Measurements from ENCODE around the gene SMPDL3A. TPM values are rescaled to one million over a fixed set of nuclear protein-coding genes. Genes with fewer than 3 reads are reported as not detected.

Gene SMPDL3A
- total RNA-seq, 6 donors from 2014 or later, result 11.0 to 19.9 (median 15.6) TPM

DNA sequence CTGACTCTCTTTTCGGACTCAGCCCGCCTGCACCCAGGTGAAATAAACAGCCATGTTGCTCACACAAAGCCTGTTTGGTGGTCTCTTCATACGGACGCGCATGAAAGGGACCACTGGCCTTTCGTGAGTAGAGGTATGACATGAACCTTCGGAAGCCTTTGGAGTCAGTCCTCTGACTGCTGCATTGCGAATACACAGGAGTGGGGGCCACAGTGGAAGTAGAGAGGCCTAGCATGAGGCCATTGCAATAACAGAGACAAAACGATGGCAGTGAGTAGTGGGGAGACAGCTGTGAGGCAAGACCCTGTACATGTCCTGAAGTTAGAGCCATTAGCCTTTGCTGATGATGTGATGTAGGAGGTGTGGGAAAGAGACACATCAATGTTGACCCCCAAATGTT, 56.4 kb downstream of the SMPDL3A start:
- ATAC-seq (ENCODE audit: low FRiP score in 2 of 2) (no peak), DNase-seq (no peak)
- Histone ChIP-seq H3K9me3 (no peaks in the 10 kb centered on the region), H3K4me1 (no peaks in the 10 kb centered on the region), H3K27ac (no peak overlapping the region), H3K36me3 (no peaks in the 10 kb centered on the region), H3K4me3 (no peak overlapping the region), H3K27me3 (no peaks in the 10 kb centered on the region)
- TF ChIP-seq EP300 (IDR thresholded peaks at IDR 0.05) (no peak), POLR2AphosphoS5 (IDR thresholded peaks at IDR 0.05) (no peak)
- TF ChIP-seq, protein P1, sequence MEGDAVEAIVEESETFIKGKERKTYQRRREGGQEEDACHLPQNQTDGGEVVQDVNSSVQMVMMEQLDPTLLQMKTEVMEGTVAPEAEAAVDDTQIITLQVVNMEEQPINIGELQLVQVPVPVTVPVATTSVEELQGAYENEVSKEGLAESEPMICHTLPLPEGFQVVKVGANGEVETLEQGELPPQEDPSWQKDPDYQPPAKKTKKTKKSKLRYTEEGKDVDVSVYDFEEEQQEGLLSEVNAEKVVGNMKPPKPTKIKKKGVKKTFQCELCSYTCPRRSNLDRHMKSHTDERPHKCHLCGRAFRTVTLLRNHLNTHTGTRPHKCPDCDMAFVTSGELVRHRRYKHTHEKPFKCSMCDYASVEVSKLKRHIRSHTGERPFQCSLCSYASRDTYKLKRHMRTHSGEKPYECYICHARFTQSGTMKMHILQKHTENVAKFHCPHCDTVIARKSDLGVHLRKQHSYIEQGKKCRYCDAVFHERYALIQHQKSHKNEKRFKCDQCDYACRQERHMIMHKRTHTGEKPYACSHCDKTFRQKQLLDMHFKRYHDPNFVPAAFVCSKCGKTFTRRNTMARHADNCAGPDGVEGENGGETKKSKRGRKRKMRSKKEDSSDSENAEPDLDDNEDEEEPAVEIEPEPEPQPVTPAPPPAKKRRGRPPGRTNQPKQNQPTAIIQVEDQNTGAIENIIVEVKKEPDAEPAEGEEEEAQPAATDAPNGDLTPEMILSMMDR (IDR thresholded peaks at IDR 0.05), result no peak
- 95 to 97% methylated on average over 5 to 7 of the region's 9 CpGs for WGBS, 2 donors

DNA sequence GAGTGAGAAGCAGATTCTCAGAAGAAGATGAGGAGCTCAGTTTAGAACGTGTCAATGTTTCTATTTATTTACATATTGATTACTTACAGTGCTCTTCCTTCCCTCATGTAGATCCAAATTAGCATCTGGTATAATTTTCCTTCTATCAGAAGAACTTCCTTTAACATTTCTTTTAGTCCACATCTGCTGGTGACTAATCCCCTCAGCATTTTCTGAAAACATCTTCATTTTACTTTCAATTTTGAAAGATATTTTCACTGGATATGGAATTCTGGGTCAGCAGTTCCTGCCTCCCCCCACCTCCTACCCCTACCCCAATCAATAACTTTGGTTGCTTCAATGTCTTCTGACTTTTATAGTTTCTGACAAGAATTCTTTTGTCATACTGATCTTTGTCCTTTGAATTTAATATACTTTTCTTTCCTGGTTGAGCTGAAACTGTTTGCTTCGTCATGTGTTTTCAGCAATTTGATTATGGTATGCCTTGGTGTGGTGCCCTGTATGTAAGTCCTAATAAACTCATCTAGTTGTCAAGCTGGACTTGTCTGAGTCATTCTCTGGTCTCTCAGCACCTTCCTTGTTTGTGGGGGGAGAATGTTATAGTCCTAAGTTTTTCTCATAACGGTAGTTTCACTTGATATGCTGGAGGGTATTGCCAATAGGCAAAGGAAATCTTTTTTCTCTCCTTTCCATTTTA, 57.0 kb downstream of the SMPDL3A start:
- Histone ChIP-seq H3K36me3 (no peaks in the 10 kb centered on the region), H3K4me3 (no peak overlapping the region), H3K27ac (no peak overlapping the region), H3K9me3 (no peaks in the 10 kb centered on the region), H3K4me1 (no peaks in the 10 kb centered on the region), H3K27me3 (no peaks in the 10 kb centered on the region)
- DNase-seq (no peak), ATAC-seq (ENCODE audit: low FRiP score in 2 of 2) (no peak)
- TF ChIP-seq POLR2AphosphoS5 (IDR thresholded peaks at IDR 0.05), result no peak
- no peak for TF ChIP-seq EP300 (IDR thresholded peaks at IDR 0.05)
- TF ChIP-seq, protein P1 (IDR thresholded peaks at IDR 0.05), result no peak
- TF ChIP-seq POLR2A (IDR thresholded peaks at IDR 0.05), result no peak
- WGBS, 2 donors, result 75 to 78% methylated on average over 3 of the region's 3 CpGs

GRCh38 chr6:122853259-122853995, 64.4 kb downstream of the SMPDL3A start:
- Histone ChIP-seq H3K27me3 (no peaks in the 10 kb centered on the region), H3K9me3 (no peaks in the 10 kb centered on the region), H3K36me3 (no peaks in the 10 kb centered on the region), H3K4me3 (no peak overlapping the region), H3K4me1 (no peaks in the 10 kb centered on the region), H3K27ac (no peak overlapping the region)
- ATAC-seq (ENCODE audit: low FRiP score in 2 of 2) (no peak), DNase-seq (no peak)
- WGBS, 2 donors, result 68 to 73% methylated on average over 6 of the region's 6 CpGs
- TF ChIP-seq POLR2AphosphoS5 (IDR thresholded peaks at IDR 0.05) (no peak), POLR2A (IDR thresholded peaks at IDR 0.05) (no peak), EP300 (IDR thresholded peaks at IDR 0.05) (no peak)
- TF ChIP-seq, protein P1 (IDR thresholded peaks at IDR 0.05), result no peak

Small RNA genes lying within 50 kb of the gene (small RNA-seq; reads per million reads assigned to genes)
- gene RN7SL564P, result 0 reads per million in 4 donors

Other genes with a start within 250 kb of the SMPDL3A start
- gene PKIB, start 178.9 kb upstream of the SMPDL3A start, total RNA-seq, result 10 to 100 TPM in 1 of 6 donors, 1 to 10 TPM in 4, not detected in 1; 1.0 to 16.1 (median 3.5) TPM
- gene FABP7, start 9.5 kb upstream of the SMPDL3A start, total RNA-seq, result not detected
- gene CLVS2, start 207.0 kb downstream of the SMPDL3A start, total RNA-seq, result 1 to 10 TPM in 1 of 6 donors, under 1 TPM in 1, not detected in 4; 0.03 to 1.0 TPM